Spinal cord (tissue), 4 donors: ENCODE data around the gene ZNF600. TPM values are rescaled to one million over a fixed set of nuclear protein-coding genes. Genes with fewer than 3 reads are reported as not detected.

Experiments
- polyA plus RNA-seq, 2 donors: library from polyadenylated mRNA; unstranded; fragments of 120-200 nt; gene quantifications; one replicate each; pipeline ENCODE4 v1.2.1, GENCODE V29; 2013; ENCODE audit not compliant: insufficient read length in 2 of 2
- total RNA-seq, 2 donors: library from RNA; depleted of rRNA in 1 of 2; stranded (reverse); fragments of 120-200 nt in 1 of 2; fragments of >200 nt in 1 of 2; gene quantifications; one replicate each; pipeline versions ENCODE4 v1.2.3 to v1.2.4, GENCODE V29; 2013 to 2014

Gene ZNF600
- total and polyA plus RNA-seq, 4 donors: 0.92 to 5.7 (median 2.2) TPM

Other genes starting within 250 kb of the ZNF600 start
- 10 to 100 TPM; 17.7 to 30.6 TPM for gene ZNF701, start 216.5 kb downstream of the ZNF600 start, total RNA-seq
- gene ZNF701, start 216.5 kb downstream of the ZNF600 start, polyA plus RNA-seq: 10 to 100 TPM in 1 of 2 donors, 1 to 10 TPM in 1; 7.8 to 10.5 TPM
- 10 to 100 TPM; 66.7 to 76.5 TPM for gene ZNF83, start 148.4 kb downstream of the ZNF600 start, total RNA-seq
- 10 to 100 TPM; 53.5 to 86.3 TPM for gene ZNF83, start 148.4 kb downstream of the ZNF600 start, polyA plus RNA-seq
- 10 to 100 TPM; 16.6 to 31.5 TPM for gene ZNF611, start 51.7 kb downstream of the ZNF600 start, total RNA-seq
- gene ZNF611, start 51.7 kb downstream of the ZNF600 start, polyA plus RNA-seq: 10 to 100 TPM; 16.5 to 20.2 TPM
- gene ZNF28, start 34.8 kb upstream of the ZNF600 start, total RNA-seq: 10 to 100 TPM; 24.6 to 27.5 TPM
- 10 to 100 TPM; 10.0 to 12.4 TPM for gene ZNF28, start 34.8 kb upstream of the ZNF600 start, polyA plus RNA-seq
- 10 to 100 TPM; 25.6 to 33.6 TPM for gene ZNF468, start 70.8 kb upstream of the ZNF600 start, total RNA-seq
- gene ZNF468, start 70.8 kb upstream of the ZNF600 start, polyA plus RNA-seq: 10 to 100 TPM; 17.5 to 17.7 TPM
- gene ZNF320, start 110.8 kb upstream of the ZNF600 start, total RNA-seq: 10 to 100 TPM; 21.2 to 28.8 TPM
- 10 to 100 TPM; 26.6 to 36.2 TPM for gene ZNF320, start 110.8 kb upstream of the ZNF600 start, polyA plus RNA-seq
- gene ZNF888, start 136.6 kb upstream of the ZNF600 start, total RNA-seq: 1 to 10 TPM; 3.4 to 5.4 TPM
- gene ZNF888, start 136.6 kb upstream of the ZNF600 start, polyA plus RNA-seq: 1 to 10 TPM; 2.3 to 3.1 TPM
- gene ZNF816, start 176.1 kb upstream of the ZNF600 start, total RNA-seq: 10 to 100 TPM; 12.0 to 13.6 TPM
- 1 to 10 TPM; 5.1 to 7.1 TPM for gene ZNF816, start 176.1 kb upstream of the ZNF600 start, polyA plus RNA-seq
- not detected for gene ERVV-1, start 227.1 kb upstream of the ZNF600 start, total RNA-seq
- gene ERVV-1, start 227.1 kb upstream of the ZNF600 start, polyA plus RNA-seq: under 1 TPM in 1 of 2 donors, not detected in 1; 0.12 TPM